ENCODE results near the gene ZBTB2.
"Not testable (repeated sequence)": the region's sequence is repeated elsewhere in the genome, so short reads cannot be mapped to it uniquely, and the experiment has no call there.

The ZBTB2 gene

GRCh38 chr6:151399679-151400078, 8.3 kb upstream of the ZBTB2 start:
- no peak for DNase-seq

DNA sequence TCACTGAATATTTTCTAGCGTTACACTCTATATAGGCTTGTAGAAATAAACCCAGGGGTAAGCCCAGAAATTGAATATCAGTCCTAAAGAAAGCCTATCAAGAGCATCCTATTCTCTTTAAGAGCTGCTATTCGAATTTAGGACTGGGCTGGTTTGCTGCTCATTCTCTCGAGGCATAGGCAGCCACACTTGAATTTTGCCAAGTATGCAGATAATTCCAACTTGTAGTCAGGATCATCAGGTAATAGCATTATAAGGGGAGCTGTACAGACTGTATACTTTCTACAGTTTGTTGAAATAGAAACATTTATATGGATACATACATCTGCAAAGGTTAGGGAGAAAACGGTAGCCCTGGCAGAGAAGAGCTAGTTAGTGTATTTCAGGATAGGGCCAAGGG, 2.1 kb upstream of the ZBTB2 start:
- DNase-seq, result no peak

GRCh38 chr6:151392427-151392826, 1.1 kb upstream of the ZBTB2 start:
- peak; percentile 53 to 56 for DNase-seq

DNA sequence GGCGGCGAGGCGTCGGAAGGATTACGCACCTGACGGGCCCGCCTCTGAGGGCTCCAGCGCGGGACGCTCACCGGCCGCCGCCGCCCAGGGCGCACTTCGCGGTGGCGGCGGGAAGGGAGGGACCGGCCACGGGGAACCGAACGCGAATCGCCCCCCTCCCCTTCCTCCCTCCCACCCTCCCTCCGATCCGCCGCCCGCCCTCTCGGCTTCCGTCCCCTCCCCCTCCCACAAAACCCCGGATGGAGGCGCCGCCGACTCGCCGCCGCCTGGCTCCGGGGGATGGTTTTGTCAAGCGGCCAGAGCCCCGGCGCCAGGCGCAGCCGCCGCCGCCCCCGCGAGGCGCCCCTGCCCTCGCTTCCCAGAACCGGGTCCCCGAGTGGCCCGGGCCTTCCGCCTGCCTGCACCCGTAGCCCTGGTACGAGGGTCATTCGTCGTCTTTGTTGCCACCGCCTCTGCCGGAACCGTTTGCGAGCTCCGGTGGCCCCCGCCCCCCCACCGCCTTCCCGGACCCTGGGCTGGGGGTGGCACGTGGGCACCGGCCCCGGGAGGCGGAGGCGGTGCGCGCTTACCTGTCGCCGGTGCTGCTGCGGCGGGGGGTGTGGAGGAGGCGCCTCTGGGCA, 398 bp downstream of the ZBTB2 start:
- DNase-seq, result peak; percentile 46 to 54

DNA sequence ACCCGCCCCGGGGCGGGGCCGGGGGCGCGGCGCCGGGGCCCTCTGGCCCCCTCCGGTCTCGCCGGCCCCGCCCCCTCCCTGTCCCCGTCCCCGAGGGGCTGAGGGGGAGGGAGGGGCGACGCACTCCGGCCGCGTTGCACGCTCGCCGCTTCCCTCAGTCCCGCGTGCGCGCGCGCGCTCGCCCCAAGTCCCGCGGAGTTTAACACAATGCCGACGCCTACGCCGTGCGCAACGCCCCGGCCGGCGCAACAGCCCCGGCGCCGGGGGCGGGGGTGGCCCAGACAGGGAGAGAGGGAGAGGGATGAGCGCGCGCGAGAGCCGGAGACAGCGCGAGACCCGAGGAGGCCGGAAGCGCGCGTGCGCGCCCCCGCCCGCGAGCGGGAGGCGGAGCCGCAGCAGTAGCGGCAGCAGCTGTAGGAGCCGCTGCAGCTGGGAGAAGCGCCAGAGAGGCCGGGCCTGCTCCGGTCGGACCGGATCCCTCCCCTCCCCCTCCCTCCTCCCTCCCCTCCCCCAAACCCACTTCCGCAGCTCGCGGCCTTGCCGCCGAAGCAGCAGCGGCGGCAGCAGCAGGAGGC, 996 bp downstream of the ZBTB2 start:
- peak; percentile 99 for DNase-seq

DNA sequence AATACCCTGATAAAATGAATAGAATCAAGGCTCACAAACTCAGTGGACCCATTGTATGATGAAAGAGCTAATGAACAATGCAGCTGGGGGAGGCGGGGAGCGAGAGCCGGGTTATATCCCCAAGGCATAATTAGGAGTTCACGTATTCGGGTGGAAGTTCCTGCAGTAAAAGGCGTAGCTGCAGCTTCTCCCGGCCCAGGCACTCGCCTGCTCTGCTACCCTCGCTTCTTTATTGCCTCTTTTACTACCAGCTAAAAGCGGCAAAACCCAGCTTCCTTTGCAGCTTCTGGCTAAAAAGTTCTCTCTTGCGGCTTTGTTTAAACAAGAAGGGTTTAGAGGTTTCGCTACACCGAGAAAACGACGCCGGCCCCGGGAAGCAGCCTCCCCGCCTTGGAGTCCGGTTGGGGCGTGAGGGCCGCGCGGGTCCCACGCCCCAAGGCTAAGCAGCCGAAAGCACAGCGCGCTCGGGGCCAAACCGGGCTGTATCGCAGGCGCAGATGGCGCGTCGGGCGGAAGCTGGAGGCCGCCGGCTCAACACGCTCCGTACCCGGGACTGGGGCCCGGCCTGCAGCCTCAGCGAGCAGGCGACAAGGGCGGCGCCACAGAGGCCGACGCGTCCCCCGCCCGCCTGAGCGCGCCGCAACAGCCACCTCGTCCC, 1.6 kb downstream of the ZBTB2 start:
- peak; percentile 74 to 75 for DNase-seq

GRCh38 chr6:151388997-151389617, 2.3 kb downstream of the ZBTB2 start:
- peak in 1 of 2 donors; percentile 22 for DNase-seq

DNA sequence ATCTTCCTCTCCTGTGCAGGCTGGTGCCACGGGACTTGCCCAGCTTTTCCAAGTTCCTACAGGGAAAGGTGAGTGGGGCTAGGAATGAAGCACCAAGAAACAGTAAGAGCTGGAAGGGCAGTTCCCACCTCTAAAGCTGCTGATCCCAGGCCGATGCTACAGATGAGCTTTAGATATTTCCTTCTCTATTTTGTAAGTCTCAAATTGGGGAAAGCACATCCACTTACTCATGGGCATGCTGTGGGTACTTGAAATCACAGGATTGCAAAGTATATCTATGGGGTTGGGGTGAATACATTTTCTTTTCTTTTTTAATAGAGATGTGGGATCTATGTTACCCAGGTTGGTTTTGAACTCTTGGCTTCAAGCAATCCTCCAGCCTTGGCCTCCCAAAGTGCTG, 3.1 kb downstream of the ZBTB2 start:
- DNase-seq, result peak; percentile 76 to 92

GRCh38 chr6:151387175-151387970, 4.0 kb downstream of the ZBTB2 start:
- no peak for DNase-seq

GRCh38 chr6:151385177-151385576, 6.2 kb downstream of the ZBTB2 start:
- peak in 1 of 2 donors; percentile 25 for DNase-seq

- no peak for DNase-seq
These were observed 7.2 kb downstream of the ZBTB2 start for GRCh38 chr6:151384151-151384550.

DNA sequence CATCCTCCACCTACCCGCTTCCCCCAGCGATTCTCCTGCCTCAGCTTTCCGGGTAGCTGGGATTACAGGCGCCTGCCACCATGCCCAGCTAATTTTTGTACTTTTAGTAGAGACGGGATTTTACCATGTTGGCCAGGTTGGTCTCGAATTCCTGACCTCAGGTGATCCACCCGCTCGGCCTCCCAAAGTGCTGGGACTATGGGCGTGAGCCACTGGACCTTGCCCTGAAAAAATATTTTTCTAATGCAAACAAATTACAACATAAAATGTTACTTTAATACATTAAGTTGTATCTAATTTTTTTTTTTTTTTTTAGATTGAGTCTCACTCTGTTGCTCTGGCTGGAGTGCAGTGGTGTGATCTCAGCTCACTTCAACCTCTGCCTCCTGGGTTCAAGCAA, 8.7 kb downstream of the ZBTB2 start:
- DNase-seq, result not testable (repeated sequence)

DNA sequence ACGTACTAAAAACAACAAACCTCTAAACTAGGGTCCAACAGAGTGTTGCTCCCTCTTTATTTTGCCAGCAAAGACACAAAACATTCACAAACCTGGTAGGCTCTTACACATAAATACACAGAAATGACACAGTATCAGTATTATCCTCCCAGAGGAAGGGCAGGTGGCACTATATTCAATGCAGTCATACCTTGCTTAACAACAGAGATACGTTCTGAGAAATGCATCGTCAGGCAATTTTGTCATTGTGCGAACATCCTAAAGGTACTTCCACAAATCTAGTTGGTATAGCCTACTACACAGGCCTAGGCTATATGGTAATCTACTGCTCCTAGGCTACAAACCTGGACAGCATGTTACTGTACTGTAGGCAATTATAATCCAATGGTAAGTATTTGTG, 9.6 kb downstream of the ZBTB2 start:
- no peak for DNase-seq

GRCh38 chr6:151380848-151381205, 10.5 kb downstream of the ZBTB2 start:
- DNase-seq, result no peak

- peak; percentile 55 to 61 for DNase-seq
These were observed 11.2 kb downstream of the ZBTB2 start for GRCh38 chr6:151379933-151380847.

DNA sequence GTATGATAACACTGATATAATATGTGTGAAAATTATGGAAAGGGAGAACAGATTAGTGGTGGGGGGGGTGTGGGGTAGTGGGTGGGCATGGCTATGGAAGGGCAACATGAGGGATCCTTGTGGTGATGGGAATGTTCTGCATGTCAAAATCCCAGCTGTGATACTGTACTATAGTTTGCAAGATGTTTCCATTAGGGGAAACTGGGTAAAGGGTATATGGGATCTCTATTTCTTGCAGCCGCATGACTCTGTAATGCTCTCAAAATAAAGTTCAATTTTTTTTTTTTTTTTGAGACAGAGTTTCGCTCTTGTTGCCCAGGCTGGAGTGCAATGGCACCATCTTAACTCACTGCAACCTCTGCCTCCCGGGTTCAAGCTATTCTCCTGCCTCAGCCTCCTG, 14.3 kb downstream of the ZBTB2 start:
- no peak for DNase-seq

GRCh38 chr6:151376440-151376839, 14.9 kb downstream of the ZBTB2 start:
- no peak for DNase-seq

DNA sequence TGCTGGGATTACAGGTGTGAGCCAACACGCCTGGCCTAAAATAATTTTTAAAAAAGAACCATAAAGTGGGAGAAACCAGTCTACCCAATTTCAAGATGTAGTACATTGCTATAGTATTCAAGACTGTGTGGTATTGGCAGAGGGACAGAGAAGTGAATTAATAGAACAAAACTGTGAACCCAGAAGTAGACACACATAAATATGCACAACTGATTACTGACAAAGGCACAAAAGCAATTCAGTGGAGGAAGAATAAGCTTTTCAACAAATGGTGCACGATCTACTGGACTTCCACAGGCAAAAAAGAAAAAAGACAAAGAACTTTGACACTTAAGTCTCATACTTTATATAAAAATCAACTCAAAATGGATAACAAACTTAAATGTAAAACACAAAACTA, 15.5 kb downstream of the ZBTB2 start:
- no peak for DNase-seq

DNA sequence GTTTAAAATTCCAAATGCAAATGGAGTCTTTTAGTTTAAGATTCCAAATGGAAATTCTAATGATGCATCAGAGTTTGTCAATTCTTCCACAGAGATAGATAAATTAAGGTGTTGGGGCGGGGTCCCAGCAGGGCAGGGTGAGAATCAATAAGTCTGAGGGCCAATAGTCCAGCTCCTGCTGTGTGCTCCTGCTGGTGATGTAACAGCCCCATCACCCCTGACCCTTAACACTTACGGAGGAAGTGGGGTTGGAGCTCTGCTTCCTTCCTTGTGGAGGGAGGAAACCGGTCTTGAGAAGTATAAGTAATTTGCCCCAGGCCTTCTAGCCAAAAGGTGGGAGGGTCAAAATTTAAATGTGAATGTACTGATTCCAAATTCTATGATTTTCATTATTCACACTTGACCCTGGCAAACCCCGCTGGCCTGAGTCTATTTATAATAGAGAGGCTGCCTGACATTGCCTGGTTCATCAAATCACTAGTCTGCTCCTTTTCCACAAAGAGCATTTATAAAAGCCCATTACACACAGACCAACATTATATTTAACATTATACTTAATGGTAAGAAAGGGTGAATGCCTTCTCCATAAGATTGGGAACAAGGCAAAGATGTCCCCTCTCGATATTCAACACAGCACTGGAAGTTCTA, 17.2 kb downstream of the ZBTB2 start:
- peak; percentile 35 to 48 for DNase-seq

- DNase-seq, result no peak
These were observed 19.2 kb downstream of the ZBTB2 start for GRCh38 chr6:151372164-151372563.

GRCh38 chr6:151370509-151371078, 20.8 kb downstream of the ZBTB2 start:
- DNase-seq, result no peak
